SK-N-DZ (cell line): ENCODE data around the gene SERPINA1.
"Not testable (repeated sequence)": the region's sequence is repeated elsewhere in the genome, so short reads cannot be mapped to it uniquely, and the experiment has no call there.

ENCODE experiments used
- DNase-seq: peaks from one replicate; pipeline ENCODE4 v3.0.0-alpha.2; 2015; ENCODE audit warnings: low spot score

SERPINA1 gene

GRCh38 chr14:94369766-94370523 is 18.5 kb downstream of the SERPINA1 start:
- not testable (repeated sequence) for DNase-seq

GRCh38 chr14:94368956-94369355 is 19.4 kb downstream of the SERPINA1 start:
- no peak for DNase-seq

- DNase-seq = no peak
Observed at GRCh38 chr14:94368243-94368590, 20.2 kb downstream of the SERPINA1 start.

- DNase-seq = no peak
Observed at GRCh38 chr14:94367347-94368242, 20.8 kb downstream of the SERPINA1 start.

- no peak for DNase-seq
Observed at GRCh38 chr14:94366146-94366915, 22.1 kb downstream of the SERPINA1 start, which contains the start of gene SERPINA2. Gene SERPINA2 (minus strand): TSS chr14:94366698.

- DNase-seq = no peak
Observed at GRCh38 chr14:94365624-94366023, 22.8 kb downstream of the SERPINA1 start.

GRCh38 chr14:94364964-94365363 is 23.4 kb downstream of the SERPINA1 start:
- no peak for DNase-seq

- no peak for DNase-seq
Observed at GRCh38 chr14:94364037-94364436, 24.4 kb downstream of the SERPINA1 start.

- DNase-seq = no peak
Observed at GRCh38 chr14:94363151-94363624, 25.2 kb downstream of the SERPINA1 start.

- no peak for DNase-seq
Observed at GRCh38 chr14:94362614-94363133, 25.7 kb downstream of the SERPINA1 start.

GRCh38 chr14:94361682-94362081 is 26.7 kb downstream of the SERPINA1 start:
- no peak for DNase-seq

- no peak for DNase-seq
Observed at GRCh38 chr14:94360945-94361565, 27.3 kb downstream of the SERPINA1 start.

GRCh38 chr14:94357166-94357565 is 31.2 kb downstream of the SERPINA1 start:
- no peak for DNase-seq

GRCh38 chr14:94356379-94357056 is 31.9 kb downstream of the SERPINA1 start:
- DNase-seq = no peak

- no peak for DNase-seq
Observed at GRCh38 chr14:94355191-94355794, 33.1 kb downstream of the SERPINA1 start.

- DNase-seq = no peak
Observed at GRCh38 chr14:94354638-94355185, 33.7 kb downstream of the SERPINA1 start.

GRCh38 chr14:94354190-94354589 is 34.2 kb downstream of the SERPINA1 start:
- not testable (repeated sequence) for DNase-seq

- no peak for DNase-seq
Observed at GRCh38 chr14:94349276-94349675, 39.1 kb downstream of the SERPINA1 start.

- no peak for DNase-seq
Observed at GRCh38 chr14:94348836-94349235, 39.6 kb downstream of the SERPINA1 start.

- no peak for DNase-seq
Observed at GRCh38 chr14:94346841-94347240, 41.6 kb downstream of the SERPINA1 start.
